IMR-90 (cell line): ENCODE results near the gene TCHP. TPM values are rescaled to one million over a fixed set of nuclear protein-coding genes. Genes with fewer than 3 reads are reported as not detected.

ENCODE experiments used
- ATAC-seq: fragments of 200-7000 bp; cut with Tn5 transposase; 2 replicates; pipeline ENCODE4 v1.9.1; 2020; ENCODE audit warnings: low read depth, mild to moderate bottlenecking, moderate library complexity
- BruUV-seq: library from RNA; stranded (reverse); fragments of 400-500 nt; replicated peaks from 2 replicates; lab custom pipeline; 2021; lab: Mats Ljungman, UMichigan
- CTCF ChIA-PET: fragments of 300-600 bp; formaldehyde crosslinking; extraction: SDS; loops from one replicate; lab custom pipeline; 2021; ENCODE audit warnings: antibody characterized with exemption; lab: Yijun Ruan, JAX
- POLR2A ChIA-PET: fragments of 300-600 bp; sonication (Branson Sonifier 250); formaldehyde crosslinking; loops from one replicate; lab custom pipeline; 2022; ENCODE audit warnings: antibody characterized with exemption; ENCODE audit not compliant: unreplicated experiment; lab: Charles Lee
- DNase-seq: peaks from one replicate; pipeline ENCODE4 v3.0.0; 2013
- H2AFZ ChIP-seq: replicated peaks from 2 replicates; pipeline ENCODE3; 2013; ENCODE audit warnings: low read length, mild to moderate bottlenecking; ENCODE audit not compliant: poor library complexity
- H2AK5ac ChIP-seq: 2 replicates; pipeline ENCODE4 v1.6.1; 2013; ENCODE audit warnings: low read depth, low read length, inconsistent platforms
- H2AK9ac ChIP-seq: replicated peaks from 2 replicates; pipeline ENCODE3; 2013; ENCODE audit warnings: mild to moderate bottlenecking, low read depth, low read length, moderate library complexity; ENCODE audit not compliant: poor library complexity
- H2BK120ac ChIP-seq: 2 replicates; pipeline ENCODE4 v1.6.1; 2013; ENCODE audit warnings: low read depth, low read length, inconsistent platforms
- H2BK15ac ChIP-seq: 3 replicates; pipeline ENCODE4 v1.6.1; 2013; ENCODE audit warnings: low read depth, low read length, inconsistent platforms
- H2BK20ac ChIP-seq: 2 replicates; pipeline ENCODE4 v1.6.1; 2013; ENCODE audit warnings: low read depth, mild to moderate bottlenecking, inconsistent platforms, low read length, moderate library complexity
- H2BK5ac ChIP-seq: 2 replicates; pipeline ENCODE4 v1.6.1; 2013; ENCODE audit warnings: mild to moderate bottlenecking, low read depth, low read length, inconsistent platforms; ENCODE audit not compliant: poor library complexity, severe bottlenecking
- H3K14ac ChIP-seq: replicated peaks from 2 replicates; pipeline ENCODE4 v1.6.1; 2013; ENCODE audit warnings: low read depth, low read length, inconsistent platforms
- H3K18ac ChIP-seq: 2 replicates; pipeline ENCODE4 v1.6.1; 2013; ENCODE audit warnings: low read depth, low read length, control low read depth
- H3K23ac ChIP-seq: 2 replicates; pipeline ENCODE4 v1.6.1; 2013; ENCODE audit warnings: low read depth, low read length, inconsistent platforms
- H3K27ac ChIP-seq: 2 replicates; pipeline ENCODE4 v1.5.1; 2013; ENCODE audit warnings: mild to moderate bottlenecking, control low read depth, low read length; ENCODE audit not compliant: insufficient read depth
- H3K27me3 ChIP-seq: 2 replicates; pipeline ENCODE4 v1.6.1; 2013; ENCODE audit warnings: low read length; ENCODE audit not compliant: control insufficient read depth, insufficient read depth
- H3K36me3 ChIP-seq: 2 replicates; pipeline ENCODE4 v1.6.1; 2013; ENCODE audit warnings: low read length, mixed read lengths; ENCODE audit not compliant: control insufficient read depth, insufficient read depth
- H3K4ac ChIP-seq: 2 replicates; pipeline ENCODE4 v1.6.1; 2013; ENCODE audit warnings: low read depth, low read length, inconsistent platforms
- H3K4me1 ChIP-seq: 2 replicates; pipeline ENCODE4 v1.6.1; 2013; ENCODE audit warnings: low read length, mixed read lengths; ENCODE audit not compliant: control insufficient read depth, insufficient read depth
- H3K4me2 ChIP-seq: 2 replicates; pipeline ENCODE4 v1.6.1; 2013; ENCODE audit warnings: low read depth, mild to moderate bottlenecking, control low read depth, low read length, moderate library complexity
- H3K4me3 ChIP-seq: 2 replicates; pipeline ENCODE4 v1.5.1; 2013; ENCODE audit warnings: low read depth, mild to moderate bottlenecking, control low read depth, low read length, moderate library complexity; ENCODE audit not compliant: insufficient read depth
- H3K56ac ChIP-seq: 2 replicates; pipeline ENCODE4 v1.6.1; 2013; ENCODE audit warnings: low read length, inconsistent platforms; ENCODE audit not compliant: insufficient read depth; ENCODE audit errors: extremely low read depth
- H3K79me1 ChIP-seq, 2 experiments: 2 replicates each; pipeline ENCODE4 v1.6.1; 2013; ENCODE audit warnings: low read length in 2 of 2, inconsistent platforms in 1 of 2, low read depth in 1 of 2
- H3K9ac ChIP-seq: 2 replicates; pipeline ENCODE4 v1.6.1; 2013; ENCODE audit warnings: low read depth, low read length, control low read depth
- H3K9me1 ChIP-seq: 2 replicates; pipeline ENCODE4 v1.6.1; 2013; ENCODE audit warnings: low read length, inconsistent platforms; ENCODE audit not compliant: insufficient read depth
- H3K9me3 ChIP-seq: 2 replicates; pipeline ENCODE4 v1.6.1; 2013; ENCODE audit warnings: low read length; ENCODE audit not compliant: control insufficient read depth, insufficient read depth
- H4K20me1 ChIP-seq: 2 replicates; pipeline ENCODE4 v1.6.1; 2013; ENCODE audit warnings: low read length, inconsistent platforms; ENCODE audit not compliant: insufficient read depth
- H4K5ac ChIP-seq: 2 replicates; pipeline ENCODE4 v1.6.1; 2013; ENCODE audit warnings: mild to moderate bottlenecking, low read depth, low read length, control low read depth
- H4K8ac ChIP-seq, 2 experiments: 2 replicates each; pipeline ENCODE4 v1.6.1; 2013; ENCODE audit warnings: low read depth in 2 of 2, low read length in 2 of 2, control low read depth in 1 of 2, inconsistent platforms in 1 of 2
- H4K91ac ChIP-seq: 2 replicates; pipeline ENCODE4 v1.6.1; 2013; ENCODE audit warnings: low read depth, low read length, inconsistent platforms; ENCODE audit not compliant: insufficient read depth
- BHLHE40 ChIP-seq: fragments of 150-350 bp; IDR thresholded peaks from 2 replicates; pipeline ENCODE4 v1.6.1; 2016; ENCODE audit warnings: mild to moderate bottlenecking, low read depth, low read length
- CHD1 ChIP-seq: IDR thresholded peaks from 2 replicates; pipeline ENCODE4 v1.6.1; 2012; ENCODE audit warnings: low read depth, low read length, improper control_type of control experiment
- CTCF ChIP-seq: conservative IDR thresholded peaks from 2 replicates; pipeline ENCODE4 v1.5.1; 2012; ENCODE audit warnings: mild to moderate bottlenecking, low read depth, low read length, improper control_type of control experiment
- ELK1 ChIP-seq: fragments of 150-350 bp; IDR thresholded peaks from 2 replicates; pipeline ENCODE4 v1.6.1; 2016; ENCODE audit warnings: low read depth, mild to moderate bottlenecking, low read length, moderate library complexity, borderline replicate concordance
- FOS ChIP-seq: fragments of 150-350 bp; IDR thresholded peaks from 2 replicates; pipeline ENCODE4 v1.6.1; 2016; ENCODE audit warnings: low read depth, low read length
- MAFK ChIP-seq: IDR thresholded peaks from 2 replicates; pipeline ENCODE4 v1.6.1; 2012; ENCODE audit warnings: low read depth, low read length, improper control_type of control experiment
- MAZ ChIP-seq: IDR thresholded peaks from 2 replicates; pipeline ENCODE4 v1.6.1; 2012; ENCODE audit warnings: low read depth, mild to moderate bottlenecking, low read length, improper control_type of control experiment, moderate library complexity, borderline replicate concordance
- MXI1 ChIP-seq: IDR thresholded peaks from 2 replicates; pipeline ENCODE4 v1.6.1; 2012; ENCODE audit warnings: low read depth, mild to moderate bottlenecking, low read length, moderate library complexity, borderline replicate concordance
- POLR2A ChIP-seq: IDR thresholded peaks from 2 replicates; pipeline ENCODE4 v1.6.1; 2012; ENCODE audit warnings: mild to moderate bottlenecking, low read depth, low read length
- RAD21 ChIP-seq: IDR thresholded peaks from 2 replicates; pipeline ENCODE4 v1.6.1; 2012; ENCODE audit warnings: low read length, improper control_type of control experiment
- RCOR1 ChIP-seq: IDR thresholded peaks from 2 replicates; pipeline ENCODE4 v1.6.1; 2012; ENCODE audit warnings: mild to moderate bottlenecking, low read length, improper control_type of control experiment; ENCODE audit not compliant: insufficient replicate concordance
- RFX5 ChIP-seq: IDR thresholded peaks from 2 replicates; pipeline ENCODE4 v1.8.0; 2012; ENCODE audit warnings: low read depth, mild to moderate bottlenecking, low read length, moderate library complexity
- SMC3 ChIP-seq: fragments of 150-350 bp; IDR thresholded peaks from 2 replicates; pipeline ENCODE4 v1.6.1; 2016; ENCODE audit warnings: low read depth, mild to moderate bottlenecking, antibody characterized with exemption, low read length, moderate library complexity
- USF2 ChIP-seq: fragments of 150-350 bp; IDR thresholded peaks from 2 replicates; pipeline ENCODE4 v1.6.1; 2017; ENCODE audit warnings: mild to moderate bottlenecking, antibody characterized with exemption, low read length, low read depth
- WGBS, 2 experiments: methylation state at CpG; one replicate each; pipeline versions ENCODE4 v1.1.5 to v1.1.7; 2013; ENCODE audit warnings: missing lambda C conversion rate in 2 of 2; ENCODE audit not compliant: insufficient read length in 1 of 2; ENCODE audit errors: extremely low coverage in 2 of 2; 5-methylcytosine and 5-hydroxymethylcytosine counted together
- dilution Hi-C: fragments of 300-500 bp; cut with HindIII; formaldehyde crosslinking; loops from one replicate; pipeline ENCODE4 v1.14.3; 2018; ENCODE audit warnings: low sequenced_read_pairs; ENCODE audit not compliant: unreplicated experiment
- in situ Hi-C: fragments of 300-500 bp; cut with MboI; formaldehyde crosslinking; loops from 3 replicates; pipeline ENCODE4 v1.14.3; 2019; ENCODE audit warnings: low sequenced_read_pairs, inconsistent platforms, mixed read lengths
- intact Hi-C: fragments of 100-400 bp; cut with micrococcal nuclease; formaldehyde crosslinking; loops from 2 replicates; pipeline ENCODE4 v1.10.0; 2022
- polyA plus RNA-seq, 3 experiments: library from polyadenylated mRNA; depleted of rRNA; stranded (reverse); fragments of >200 nt; gene quantifications; 2 replicates each; pipeline ENCODE4 v1.2.3, GENCODE V29; 2012; ENCODE audit warnings: low replicate concordance in 1 of 3
- total RNA-seq: library from RNA; depleted of rRNA; stranded (reverse); fragments of >200 nt; gene quantifications from 2 replicates; pipeline ENCODE4 v1.2.3, GENCODE V29; 2012

Gene TCHP
- total and polyA plus RNA-seq, 2 of the 4 experiments (the other 2 are of a cell fraction): 6.1 to 13.4 TPM

GRCh38 chr12:109857715-109858114 lies 42.4 kb upstream of the TCHP start:
- Histone ChIP-seq H2BK20ac (no peak overlapping the region), H4K8ac (no peak overlapping the region), H3K4me2 (no peak overlapping the region), H3K27ac (no peak overlapping the region), H3K79me1 (peaks cover 4 to 24% of the 10 kb centered on the region in 2 experiments; a peak in 3 of 4 replicates), H3K36me3 (peaks cover 31% of the 10 kb centered on the region), H3K27me3 (no peaks in the 10 kb centered on the region), H2AK9ac (no peak overlapping the region), H2AK5ac (no peak overlapping the region), H3K23ac (no peak overlapping the region), H2BK15ac (no peak overlapping the region), H3K4ac (no peak overlapping the region), H2BK5ac (no peak overlapping the region), H2AFZ (no peak overlapping the region), H3K9ac (no peak overlapping the region), H4K91ac (no peak overlapping the region), H2BK120ac (no peak overlapping the region), H4K20me1 (peaks cover 20% of the 10 kb centered on the region; the same call in 1 of the 2 replicates), H3K4me3 (no peak overlapping the region), H4K5ac (no peak overlapping the region), H3K9me1 (peaks cover 6% of the 10 kb centered on the region), H3K14ac (no peak overlapping the region), H3K18ac (no peak overlapping the region), H3K4me1 (peaks cover 3% of the 10 kb centered on the region), H3K9me3 (no peaks in the 10 kb centered on the region), H3K56ac (no peak overlapping the region)
- WGBS, 2 experiments: 100% methylated on average over 1 of the region's 6 CpGs; no CpG with 5 or more reads in 1 of the 2 experiments
- ATAC-seq: no peak
- TF ChIP-seq POLR2A: no peak
- TF ChIP-seq SMC3: no peak
- no peak for TF ChIP-seq RAD21
- no peak for TF ChIP-seq RCOR1
- TF ChIP-seq MXI1: no peak
- TF ChIP-seq BHLHE40: no peak
- TF ChIP-seq USF2: no peak
- no peak for TF ChIP-seq FOS
- no peak for TF ChIP-seq ELK1
- TF ChIP-seq RFX5: no peak
- TF ChIP-seq MAZ: no peak
- TF ChIP-seq MAFK: no peak
- no peak for TF ChIP-seq CHD1
- TF ChIP-seq CTCF: no peak
- no peak for DNase-seq
- dilution Hi-C loops: no loop called here
- POLR2A ChIA-PET: no interaction called here
- no TSS peak for BruUV-seq
- CTCF ChIA-PET: interaction anchor here (0.6 kb wide), 1 partner anchor 212 kb away, joined by 5 read pairs; no protein-coding TSS in a partner anchor
- intact Hi-C loops: no loop called here
- in situ Hi-C loops: no loop called here
